Endothelial cell of umbilical vein (primary cell): ENCODE measurements around the gene NHLRC4. TPM values are rescaled to one million over a fixed set of nuclear protein-coding genes. Genes with fewer than 3 reads are reported as not detected.
A peak's percentile ranks its signal among the peaks of the same experiment; 100 is the strongest.

Experiments used
- BruUV-seq: library from RNA; stranded (reverse); fragments of 400-500 nt; replicated peaks from 2 replicates; lab custom pipeline; 2021; lab: Mats Ljungman, UMichigan
- CTCF ChIA-PET: fragments of 300-600, 350-600 bp; sonication (Branson Sonifier 250); formaldehyde crosslinking; loops from one replicate; lab custom pipeline; 2021; ENCODE audit warnings: antibody characterized with exemption, inconsistent platforms; lab: Charles Lee
- POLR2A ChIA-PET: fragments of 300-600, 350-600 bp; sonication (Branson Sonifier 250); formaldehyde crosslinking; loops from one replicate; lab custom pipeline; 2021; ENCODE audit warnings: antibody characterized with exemption, inconsistent platforms; lab: Charles Lee
- DNase-seq: peaks from one replicate; pipeline ENCODE4 v3.0.0-alpha.2; 2011; ENCODE audit warnings: low read depth, low spot score
- FAIRE-seq: peaks from 2 replicates; lab custom pipeline; 2011; peaks lifted over from hg19 to GRCh38; lab: Jason Lieb, UNC
- H2AFZ ChIP-seq: 2 replicates; pipeline ENCODE4 v1.6.0; 2012; ENCODE audit warnings: low read depth, low read length, control low read depth, inconsistent platforms
- H3K27ac ChIP-seq: 2 replicates; pipeline ENCODE4 v1.5.1; 2011; ENCODE audit warnings: low read depth, mild to moderate bottlenecking, control low read depth, low read length, moderate library complexity; ENCODE audit not compliant: insufficient read depth
- H3K27me3 ChIP-seq, 2 experiments: 2 replicates each; pipeline versions ENCODE4 v1.6.0 to v1.6.1; 2011; ENCODE audit warnings: low read length in 2 of 2, mixed read lengths in 1 of 2; ENCODE audit not compliant: control insufficient read depth in 2 of 2, insufficient read depth in 2 of 2
- H3K36me3 ChIP-seq, 2 experiments: 2 replicates in 1 of 2; 3 replicates in 1 of 2; pipeline ENCODE4 v1.5.1; 2011; ENCODE audit warnings: low read length in 2 of 2, mild to moderate bottlenecking in 1 of 2, moderate library complexity in 1 of 2; ENCODE audit not compliant: control insufficient read depth in 2 of 2, insufficient read depth in 2 of 2; ENCODE audit errors: extremely low read depth in 1 of 2
- H3K4me1 ChIP-seq: 3 replicates; pipeline ENCODE4 v1.5.1; 2011; ENCODE audit warnings: mild to moderate bottlenecking, low read length; ENCODE audit not compliant: control insufficient read depth, insufficient read depth; ENCODE audit errors: extremely low read depth
- H3K4me2 ChIP-seq: 2 replicates; pipeline ENCODE4 v1.6.1; 2011; ENCODE audit warnings: low read length, control low read depth, mixed read lengths; ENCODE audit not compliant: insufficient read depth
- H3K4me3 ChIP-seq, 3 experiments: fragments of 200-600 bp in 1 of 3; sonication (generic), shearing (Covaris generic) in 1 of 3; replicated peaks in 1 of 3; 2 replicates each; pipeline ENCODE4 v1.5.1; 2011 to 2016; ENCODE audit warnings: control low read depth in 3 of 3, low read length in 3 of 3, mild to moderate bottlenecking in 2 of 3, inconsistent platforms in 1 of 3, low read depth in 1 of 3, moderate library complexity in 1 of 3; ENCODE audit not compliant: insufficient read depth in 1 of 3
- H3K79me2 ChIP-seq: 2 replicates; pipeline ENCODE4 v1.6.0; 2012; ENCODE audit warnings: low read length, inconsistent platforms; ENCODE audit not compliant: control insufficient read depth, insufficient read depth
- H3K9ac ChIP-seq: replicated peaks from 2 replicates; pipeline ENCODE3; 2011; ENCODE audit warnings: low read length, control low read depth; ENCODE audit not compliant: insufficient read depth; ENCODE audit errors: extremely low read depth
- H3K9me1 ChIP-seq: replicated peaks from 3 replicates; pipeline ENCODE4 v1.6.0; 2011; ENCODE audit warnings: mild to moderate bottlenecking, low read length; ENCODE audit not compliant: control insufficient read depth, insufficient read depth; ENCODE audit errors: extremely low read depth
- H3K9me3 ChIP-seq: replicated peaks from 2 replicates; pipeline ENCODE4 v1.5.1; 2012; ENCODE audit warnings: low read length, inconsistent platforms; ENCODE audit not compliant: control insufficient read depth, insufficient read depth
- H4K20me1 ChIP-seq: replicated peaks from 2 replicates; pipeline ENCODE3; 2011; ENCODE audit warnings: mild to moderate bottlenecking, low read length; ENCODE audit not compliant: control insufficient read depth, insufficient read depth; ENCODE audit errors: extremely low read depth
- FOS ChIP-seq: IDR thresholded peaks from 2 replicates; pipeline ENCODE4 v1.6.1; 2011; ENCODE audit warnings: mild to moderate bottlenecking, low read length, moderate library complexity, borderline replicate concordance; ENCODE audit not compliant: insufficient read depth
- POLR2A ChIP-seq: IDR thresholded peaks from 2 replicates; pipeline ENCODE4 v1.6.1; 2012; ENCODE audit warnings: low read depth, mild to moderate bottlenecking, control low read depth, low read length
- POLR2AphosphoS5 ChIP-seq: IDR thresholded peaks from 2 replicates; pipeline ENCODE4 v1.6.1; 2012; ENCODE audit warnings: low read depth, mild to moderate bottlenecking, control low read depth, low read length, moderate library complexity; ENCODE audit not compliant: insufficient read depth
- dilution Hi-C: fragments of 300-500 bp; cut with MboI; formaldehyde crosslinking; loops from one replicate; pipeline ENCODE4 v1.15.0; 2019; ENCODE audit warnings: low sequenced_read_pairs; ENCODE audit not compliant: extremely low pct_ligation_motif_present
- intact Hi-C: fragments of 100-400 bp; cut with micrococcal nuclease; formaldehyde crosslinking; loops from one replicate; pipeline ENCODE4 v1.10.0; 2022
- polyA plus RNA-seq, 4 experiments: library from polyadenylated mRNA; depleted of rRNA in 3 of 4; stranded (reverse) in 3 of 4; unstranded in 1 of 4; fragments of >200 nt; gene quantifications; 2 replicates each; pipeline versions ENCODE4 v1.2.1 to v1.2.3, GENCODE V29; 2011 to 2012; ENCODE audit warnings: missing spikeins in 1 of 4
- total RNA-seq: library from RNA; stranded (reverse); gene quantifications from 2 replicates; pipeline ENCODE4 v1.2.3, GENCODE V29; 2021
- TF ChIP-seq, protein P1 (sequence below), 2 donors: IDR thresholded peaks; 1 replicate in 1 of 2; 2 replicates in 1 of 2; pipeline ENCODE4 v1.5.1; 2011; ENCODE audit warnings: low read length in 2 of 2, mild to moderate bottlenecking in 2 of 2, moderate library complexity in 2 of 2, control low read depth in 1 of 2, inconsistent platforms in 1 of 2, low read depth in 1 of 2; ENCODE audit not compliant: insufficient read depth in 1 of 2; ENCODE audit errors: extremely low read depth in 1 of 2
- TF ChIP-seq, protein P2 (sequence below): IDR thresholded peaks from 2 replicates; pipeline ENCODE4 v1.6.1; 2011; ENCODE audit not compliant: insufficient read depth, insufficient read length

NHLRC4 gene
- total and polyA plus RNA-seq, 2 donors (not counting 3 experiments of a cell fraction or from before 2014, with no cell fraction given) = 0.73 to 0.94 TPM

DNA sequence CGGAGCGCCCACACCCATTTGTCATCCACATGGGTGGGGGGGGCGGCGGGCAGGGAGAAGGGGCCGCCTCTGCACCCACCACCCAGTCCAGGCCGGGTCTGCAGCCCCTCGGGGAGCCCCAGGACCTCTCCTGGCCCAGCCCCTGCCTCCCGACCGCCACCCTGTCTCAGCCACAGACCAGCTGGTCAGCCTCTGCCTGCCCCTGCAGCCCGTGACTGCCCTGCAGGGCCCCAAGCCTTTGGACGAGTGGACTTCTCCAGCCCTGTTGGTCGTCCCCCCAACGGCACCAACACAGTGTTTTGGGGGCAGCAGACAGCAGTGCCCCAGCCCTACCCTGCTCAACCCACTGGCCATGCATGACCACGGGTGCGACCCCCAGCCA is 5.4 kb upstream of the NHLRC4 start:
- no TSS peak for BruUV-seq
- no peak overlapping the region for H3K4me2 ChIP-seq
- no peaks in the 10 kb centered on the region for H3K9me3 ChIP-seq
- intact Hi-C loops = no loop called here
- DNase-seq = no peak
- H3K79me2 ChIP-seq = no peaks in the 10 kb centered on the region
- dilution Hi-C loops = no loop called here
- ChIA-PET POLR2A (no interaction called here), CTCF (no interaction called here)
- no peak overlapping the region for H3K4me3 ChIP-seq
- no peaks in the 10 kb centered on the region for H3K9me1 ChIP-seq
- peaks cover 14 to 19% of the 10 kb centered on the region in 2 experiments for H3K27me3 ChIP-seq
- no peaks in the 10 kb centered on the region for H4K20me1 ChIP-seq
- no peak overlapping the region for H2AFZ ChIP-seq
- H3K4me1 ChIP-seq = peaks cover 4% of the 10 kb centered on the region
- no peak overlapping the region for H3K9ac ChIP-seq
- no peak for FAIRE-seq
- no peak overlapping the region for H3K27ac ChIP-seq
- TF ChIP-seq FOS = no peak
- no peak for TF ChIP-seq POLR2A
- TF ChIP-seq, protein P1, sequence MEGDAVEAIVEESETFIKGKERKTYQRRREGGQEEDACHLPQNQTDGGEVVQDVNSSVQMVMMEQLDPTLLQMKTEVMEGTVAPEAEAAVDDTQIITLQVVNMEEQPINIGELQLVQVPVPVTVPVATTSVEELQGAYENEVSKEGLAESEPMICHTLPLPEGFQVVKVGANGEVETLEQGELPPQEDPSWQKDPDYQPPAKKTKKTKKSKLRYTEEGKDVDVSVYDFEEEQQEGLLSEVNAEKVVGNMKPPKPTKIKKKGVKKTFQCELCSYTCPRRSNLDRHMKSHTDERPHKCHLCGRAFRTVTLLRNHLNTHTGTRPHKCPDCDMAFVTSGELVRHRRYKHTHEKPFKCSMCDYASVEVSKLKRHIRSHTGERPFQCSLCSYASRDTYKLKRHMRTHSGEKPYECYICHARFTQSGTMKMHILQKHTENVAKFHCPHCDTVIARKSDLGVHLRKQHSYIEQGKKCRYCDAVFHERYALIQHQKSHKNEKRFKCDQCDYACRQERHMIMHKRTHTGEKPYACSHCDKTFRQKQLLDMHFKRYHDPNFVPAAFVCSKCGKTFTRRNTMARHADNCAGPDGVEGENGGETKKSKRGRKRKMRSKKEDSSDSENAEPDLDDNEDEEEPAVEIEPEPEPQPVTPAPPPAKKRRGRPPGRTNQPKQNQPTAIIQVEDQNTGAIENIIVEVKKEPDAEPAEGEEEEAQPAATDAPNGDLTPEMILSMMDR (IDR thresholded peaks at IDR 0.05; ENCODE audit: extremely low read depth in 1 of 2, insufficient read depth in 1 of 2, low read depth in 1 of 2, low read length in 2 of 2) = no peak
- no peaks in the 10 kb centered on the region for H3K36me3 ChIP-seq

DNA sequence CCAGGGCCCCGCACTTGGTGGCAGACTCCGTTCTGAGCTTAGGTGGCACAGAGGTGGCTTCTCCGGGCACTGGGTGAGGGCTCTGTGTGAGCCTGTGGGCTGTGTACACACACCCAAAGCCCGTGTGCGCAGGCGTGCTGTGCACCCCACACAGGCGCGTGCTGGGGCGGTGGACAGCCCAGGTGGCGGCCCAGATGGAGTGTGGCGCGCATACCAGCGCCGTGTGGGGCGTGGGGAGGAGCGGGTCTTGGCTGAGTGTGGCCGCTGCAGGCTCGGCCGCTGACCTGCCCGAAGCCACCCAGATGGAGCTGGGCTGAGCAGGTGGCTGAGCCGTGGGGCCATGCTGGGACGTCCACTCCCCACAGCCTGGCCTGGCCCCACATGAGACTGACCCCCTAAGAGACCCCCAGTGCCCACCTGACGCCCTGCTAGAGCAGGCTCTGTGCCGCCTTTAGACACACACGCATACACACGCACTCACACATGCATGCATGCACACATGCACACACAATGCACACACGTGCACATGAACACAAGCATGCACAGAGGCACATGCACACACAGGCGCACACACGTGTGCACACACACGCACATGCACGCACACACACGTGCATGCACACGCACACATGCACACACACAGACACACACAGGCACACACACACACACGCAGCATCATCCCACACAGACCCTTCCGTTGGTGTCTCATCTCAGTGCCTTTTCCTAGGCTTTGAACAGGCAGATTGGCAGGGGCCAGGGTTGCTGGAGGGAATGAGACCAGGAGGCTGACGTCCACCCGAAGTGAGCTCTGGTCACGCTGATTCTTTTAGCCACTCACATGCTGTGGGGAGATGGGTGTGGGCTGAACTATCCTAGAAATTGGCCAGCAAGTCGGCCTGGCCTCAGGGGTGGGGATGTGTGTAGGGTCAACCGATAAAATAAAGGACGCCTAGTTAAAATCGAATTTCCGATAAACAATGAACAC is 4.6 kb upstream of the NHLRC4 start:
- DNase-seq (no peak), FAIRE-seq (no peak)
- Histone ChIP-seq H3K4me2 (no peak overlapping the region), H3K79me2 (no peaks in the 10 kb centered on the region), H3K9me3 (no peaks in the 10 kb centered on the region), H2AFZ (no peak overlapping the region), H4K20me1 (no peaks in the 10 kb centered on the region), H3K27me3 (peaks cover 14 to 19% of the 10 kb centered on the region in 2 experiments), H3K27ac (no peak overlapping the region), H3K9ac (no peak overlapping the region), H3K36me3 (no peaks in the 10 kb centered on the region), H3K4me1 (peaks cover 12% of the 10 kb centered on the region), H3K9me1 (no peaks in the 10 kb centered on the region), H3K4me3 (no peak overlapping the region)
- intact Hi-C loops (no loop called here), dilution Hi-C loops (no loop called here)
- no TSS peak for BruUV-seq
- TF ChIP-seq, protein P2, sequence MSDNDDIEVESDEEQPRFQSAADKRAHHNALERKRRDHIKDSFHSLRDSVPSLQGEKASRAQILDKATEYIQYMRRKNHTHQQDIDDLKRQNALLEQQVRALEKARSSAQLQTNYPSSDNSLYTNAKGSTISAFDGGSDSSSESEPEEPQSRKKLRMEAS = peak; percentile 26
- no peak for TF ChIP-seq POLR2AphosphoS5
- POLR2A ChIA-PET = no interaction called here
- CTCF ChIA-PET = no interaction called here
